ENCODE results near the gene NT5C.
A peak's percentile ranks its signal among the peaks of the same experiment; 100 is the strongest.

The NT5C gene

DNA sequence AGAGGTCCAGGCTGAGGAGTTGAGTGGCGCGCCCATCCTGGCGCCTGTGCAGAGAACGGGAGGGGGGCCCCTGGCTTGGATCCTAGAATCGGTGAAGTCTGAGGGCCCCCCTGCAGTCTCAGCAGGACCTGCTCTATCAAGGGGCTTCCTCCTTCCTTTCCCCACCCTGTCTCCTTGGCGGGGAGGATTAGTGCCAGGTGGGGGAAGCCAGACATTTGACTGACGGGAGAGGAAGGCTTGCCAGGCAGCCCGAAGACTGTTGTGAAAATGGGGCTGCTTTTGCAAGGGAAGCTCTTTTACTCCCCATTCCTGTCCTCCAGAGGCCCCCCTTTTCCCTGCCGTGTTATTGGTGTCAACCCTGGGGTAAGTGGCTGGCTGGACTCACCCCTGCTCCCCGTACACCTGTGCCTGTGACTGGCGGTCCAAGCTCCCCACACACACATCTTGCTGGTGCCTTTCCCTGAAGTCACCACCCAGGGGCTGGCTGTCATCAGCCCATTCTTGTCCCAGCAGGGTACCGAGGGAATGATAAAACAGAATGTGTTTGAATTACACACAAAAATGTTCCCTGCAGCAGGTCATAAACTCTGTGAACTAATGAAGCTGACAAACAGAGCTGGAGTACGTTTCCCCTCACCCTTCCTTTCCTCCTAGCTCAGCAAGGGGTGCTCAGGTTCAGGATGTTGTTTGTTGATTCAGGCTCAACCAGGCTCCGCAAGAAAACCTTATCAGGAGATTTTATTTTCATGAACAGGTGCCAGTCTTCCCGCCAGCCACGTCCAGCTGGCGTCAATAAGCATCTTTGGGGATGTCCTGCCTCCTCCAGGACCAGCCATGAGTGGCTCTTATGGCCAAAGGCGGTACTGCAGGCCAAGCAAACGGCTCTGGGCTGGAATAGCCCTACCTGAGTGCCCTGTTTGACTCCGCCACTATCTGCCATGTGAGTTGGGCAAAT is 26.1 kb downstream of the NT5C start:
- peaks cover 21% of the 10 kb centered on the region in 2 experiments for H3K36me3 ChIP-seq (ENCODE audit: control insufficient read depth in 1 of 2, insufficient read depth in 2 of 2, low read length in 2 of 2)
- H3K18ac ChIP-seq (ENCODE audit: low read length): no peak overlapping the region
- H3K4me2 ChIP-seq (ENCODE audit: low read length): no peak overlapping the region
- no peak overlapping the region for H3K23ac ChIP-seq (ENCODE audit: low read length)
- H3K9me3 ChIP-seq (ENCODE audit: insufficient read depth, low read depth, low read length): peaks cover 1% of the 10 kb centered on the region
- no peak overlapping the region for H2BK12ac ChIP-seq (ENCODE audit: low read length)
- H2BK5ac ChIP-seq (ENCODE audit: low read depth, low read length, poor library complexity): no peak overlapping the region
- no peak overlapping the region for H2AK5ac ChIP-seq (ENCODE audit: low read length)
- no peak overlapping the region for H3K27ac ChIP-seq (ENCODE audit: low read depth, low read length)
- peaks cover 2% of the 10 kb centered on the region for H3K79me2 ChIP-seq (ENCODE audit: control insufficient read depth, insufficient read depth, low read length, poor library complexity)
- no peak overlapping the region for H4K91ac ChIP-seq (ENCODE audit: low read depth, low read length)
- H3K9ac ChIP-seq (ENCODE audit: low read length): no peak overlapping the region
- H2AFZ ChIP-seq (ENCODE audit: insufficient read depth, low read length, poor library complexity): no peak overlapping the region
- DNase-seq: peak; percentile 43 to 79
- H4K8ac ChIP-seq (ENCODE audit: low read depth, low read length): no peak overlapping the region
- peaks cover 7 to 8% of the 10 kb centered on the region in 2 experiments for H3K4me1 ChIP-seq (ENCODE audit: control insufficient read depth in 1 of 2, insufficient read depth in 2 of 2, low read length in 2 of 2)
- H3K4ac ChIP-seq (ENCODE audit: low read depth, low read length): no peak overlapping the region
- no peak overlapping the region for H2BK120ac ChIP-seq (ENCODE audit: insufficient read depth, low read length, poor library complexity)
- WGBS (ENCODE audit: extremely low coverage, insufficient coverage, insufficient read length): no CpG with 5 or more reads among the region's 20 CpGs
- H3K14ac ChIP-seq (ENCODE audit: low read length): no peak overlapping the region
- no peaks in the 10 kb centered on the region for H3K27me3 ChIP-seq (ENCODE audit: insufficient read depth, low read length)
- H4K12ac ChIP-seq (ENCODE audit: low read depth, low read length): no peak overlapping the region
- H3K4me3 ChIP-seq (ENCODE audit: low read depth, low read length): no peak overlapping the region
- H3K79me1 ChIP-seq (ENCODE audit: low read length): peaks cover 6% of the 10 kb centered on the region

DNA sequence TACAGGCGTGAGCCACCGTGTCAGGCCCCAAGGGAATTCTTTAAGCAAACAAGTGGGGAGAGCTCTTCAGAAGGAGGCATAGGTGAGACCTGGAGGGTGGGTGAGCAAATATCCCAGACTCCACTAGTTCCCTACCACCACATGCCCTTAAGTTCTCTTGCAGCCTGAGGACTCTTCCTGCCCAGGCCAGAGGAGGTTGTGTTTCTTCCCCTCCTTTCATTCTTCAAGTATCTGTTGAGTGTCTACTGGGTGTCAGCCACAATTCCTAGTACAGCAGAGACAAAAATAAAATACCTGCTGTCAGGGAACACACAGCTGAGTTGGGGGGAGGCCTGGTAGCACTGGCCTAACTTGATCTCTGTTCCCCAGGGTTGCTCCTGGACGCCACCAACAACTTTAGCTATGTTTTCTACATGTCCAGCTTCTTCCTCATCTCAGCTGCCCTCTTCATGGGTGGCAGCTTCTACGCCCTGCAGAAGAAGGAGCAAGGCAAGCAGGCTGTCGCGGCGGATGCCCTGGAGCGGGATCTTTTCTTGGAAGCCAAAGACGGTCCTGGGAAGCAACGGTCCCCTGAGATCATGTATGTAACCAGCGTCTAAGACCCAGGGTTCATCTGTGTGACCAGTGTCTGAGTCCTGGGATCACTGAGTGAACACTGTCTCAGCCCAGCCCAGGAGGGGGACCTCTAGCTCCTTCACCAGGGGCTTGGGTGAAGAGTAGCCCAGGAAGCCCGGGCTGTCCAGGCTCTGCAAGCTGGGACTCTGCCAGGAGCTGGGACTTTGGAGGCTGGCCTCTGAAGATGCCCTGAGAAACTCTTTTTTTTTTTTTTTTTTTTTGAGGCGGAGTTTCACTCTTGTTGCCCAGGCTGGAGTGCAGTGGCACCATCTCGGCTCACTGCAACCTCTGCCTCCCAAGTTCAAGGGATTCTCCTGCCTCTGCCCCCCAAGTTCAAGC is 27.7 kb downstream of the NT5C start:
- Histone ChIP-seq H2BK12ac (ENCODE audit: low read length) (no peak overlapping the region), H3K79me2 (ENCODE audit: control insufficient read depth, insufficient read depth, low read length, poor library complexity) (no peaks in the 10 kb centered on the region), H3K4me1 (ENCODE audit: control insufficient read depth in 1 of 2, insufficient read depth in 2 of 2, low read length in 2 of 2) (peaks cover under 1% of the 10 kb centered on the region in 2 experiments), H3K4me2 (ENCODE audit: low read length) (no peak overlapping the region), H3K18ac (ENCODE audit: low read length) (no peak overlapping the region), H4K91ac (ENCODE audit: low read depth, low read length) (no peak overlapping the region), H2AK5ac (ENCODE audit: low read length) (no peak overlapping the region), H3K9me3 (ENCODE audit: insufficient read depth, low read depth, low read length) (peaks cover 3% of the 10 kb centered on the region), H2AFZ (ENCODE audit: insufficient read depth, low read length, poor library complexity) (no peak overlapping the region), H3K27ac (ENCODE audit: low read depth, low read length) (no peak overlapping the region), H3K79me1 (ENCODE audit: low read length) (no peaks in the 10 kb centered on the region), H3K9ac (ENCODE audit: low read length) (no peak overlapping the region), H4K8ac (ENCODE audit: low read depth, low read length) (no peak overlapping the region), H3K36me3 (ENCODE audit: control insufficient read depth in 1 of 2, insufficient read depth in 2 of 2, low read length in 2 of 2) (peaks cover 30% of the 10 kb centered on the region in 2 experiments), H3K4me3 (ENCODE audit: low read depth, low read length) (no peak overlapping the region), H4K12ac (ENCODE audit: low read depth, low read length) (no peak overlapping the region), H3K23ac (ENCODE audit: low read length) (no peak overlapping the region), H3K27me3 (ENCODE audit: insufficient read depth, low read length) (no peaks in the 10 kb centered on the region), H2BK5ac (ENCODE audit: low read depth, low read length, poor library complexity) (no peak overlapping the region), H3K14ac (ENCODE audit: low read length) (no peak overlapping the region), H3K4ac (ENCODE audit: low read depth, low read length) (no peak overlapping the region), H2BK120ac (ENCODE audit: insufficient read depth, low read length, poor library complexity) (no peak overlapping the region)
- WGBS (ENCODE audit: extremely low coverage, insufficient coverage, insufficient read length): no CpG with 5 or more reads among the region's 14 CpGs
- DNase-seq: no peak

DNA sequence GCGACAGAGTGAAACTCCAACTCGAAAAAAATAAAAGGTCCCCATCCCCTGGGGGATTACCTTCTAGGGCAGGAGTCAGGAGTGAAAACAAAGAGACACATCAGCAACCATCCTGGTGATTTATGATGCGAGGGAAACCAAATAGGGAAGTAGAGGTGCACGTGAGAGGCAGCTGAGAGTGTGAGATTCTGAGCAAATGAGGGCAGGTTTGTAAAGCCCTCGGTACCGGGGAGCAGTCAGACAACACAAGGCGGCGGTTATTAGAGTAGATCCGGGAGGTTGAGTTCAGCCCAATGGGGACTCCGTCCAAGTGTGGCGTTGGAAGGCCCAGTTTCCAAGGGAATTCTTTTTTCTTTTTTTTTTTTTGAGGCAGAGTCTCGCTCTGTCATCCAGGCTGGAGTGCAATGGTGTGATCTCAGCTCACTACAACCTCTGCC is 29.1 kb downstream of the NT5C start:
- Histone ChIP-seq H3K4ac (ENCODE audit: low read depth, low read length) (no peak overlapping the region), H4K8ac (ENCODE audit: low read depth, low read length) (no peak overlapping the region), H2BK120ac (ENCODE audit: insufficient read depth, low read length, poor library complexity) (no peak overlapping the region), H3K9ac (ENCODE audit: low read length) (no peak overlapping the region), H3K9me3 (ENCODE audit: insufficient read depth, low read depth, low read length) (peaks cover 5% of the 10 kb centered on the region), H3K4me2 (ENCODE audit: low read length) (no peak overlapping the region), H2AFZ (ENCODE audit: insufficient read depth, low read length, poor library complexity) (no peak overlapping the region), H4K12ac (ENCODE audit: low read depth, low read length) (no peak overlapping the region), H3K36me3 (ENCODE audit: control insufficient read depth in 1 of 2, insufficient read depth in 2 of 2, low read length in 2 of 2) (peaks cover 35 to 39% of the 10 kb centered on the region in 2 experiments), H2AK5ac (ENCODE audit: low read length) (no peak overlapping the region), H3K18ac (ENCODE audit: low read length) (no peak overlapping the region), H3K79me2 (ENCODE audit: control insufficient read depth, insufficient read depth, low read length, poor library complexity) (no peaks in the 10 kb centered on the region), H3K27ac (ENCODE audit: low read depth, low read length) (no peak overlapping the region), H3K14ac (ENCODE audit: low read length) (no peak overlapping the region), H3K79me1 (ENCODE audit: low read length) (no peaks in the 10 kb centered on the region), H4K91ac (ENCODE audit: low read depth, low read length) (no peak overlapping the region), H3K4me1 (ENCODE audit: control insufficient read depth in 1 of 2, insufficient read depth in 2 of 2, low read length in 2 of 2) (no peaks in the 10 kb centered on the region), H3K27me3 (ENCODE audit: insufficient read depth, low read length) (no peaks in the 10 kb centered on the region), H2BK12ac (ENCODE audit: low read length) (no peak overlapping the region), H2BK5ac (ENCODE audit: low read depth, low read length, poor library complexity) (no peak overlapping the region), H3K23ac (ENCODE audit: low read length) (no peak overlapping the region), H3K4me3 (ENCODE audit: low read depth, low read length) (no peak overlapping the region)
- no peak for DNase-seq
- WGBS (ENCODE audit: extremely low coverage, insufficient coverage, insufficient read length): no CpG with 5 or more reads among the region's 12 CpGs

GRCh38 chr17:75099881-75100595 is 31.5 kb downstream of the NT5C start:
- Histone ChIP-seq H3K4me3 (ENCODE audit: low read depth, low read length) (no peak overlapping the region), H2BK120ac (ENCODE audit: insufficient read depth, low read length, poor library complexity) (no peak overlapping the region), H3K4ac (ENCODE audit: low read depth, low read length) (no peak overlapping the region), H4K12ac (ENCODE audit: low read depth, low read length) (no peak overlapping the region), H3K18ac (ENCODE audit: low read length) (no peak overlapping the region), H3K4me2 (ENCODE audit: low read length) (no peak overlapping the region), H3K79me2 (ENCODE audit: control insufficient read depth, insufficient read depth, low read length, poor library complexity) (no peaks in the 10 kb centered on the region), H3K36me3 (ENCODE audit: control insufficient read depth in 1 of 2, insufficient read depth in 2 of 2, low read length in 2 of 2) (peaks cover 30 to 32% of the 10 kb centered on the region in 2 experiments), H3K9me3 (ENCODE audit: insufficient read depth, low read depth, low read length) (peaks cover 5% of the 10 kb centered on the region), H4K8ac (ENCODE audit: low read depth, low read length) (no peak overlapping the region), H3K27me3 (ENCODE audit: insufficient read depth, low read length) (no peaks in the 10 kb centered on the region), H2BK12ac (ENCODE audit: low read length) (no peak overlapping the region), H2BK5ac (ENCODE audit: low read depth, low read length, poor library complexity) (no peak overlapping the region), H2AFZ (ENCODE audit: insufficient read depth, low read length, poor library complexity) (no peak overlapping the region), H3K23ac (ENCODE audit: low read length) (no peak overlapping the region), H3K9ac (ENCODE audit: low read length) (no peak overlapping the region), H3K79me1 (ENCODE audit: low read length) (peaks cover 3% of the 10 kb centered on the region), H3K14ac (ENCODE audit: low read length) (no peak overlapping the region), H4K91ac (ENCODE audit: low read depth, low read length) (no peak overlapping the region), H3K27ac (ENCODE audit: low read depth, low read length) (no peak overlapping the region), H2AK5ac (ENCODE audit: low read length) (no peak overlapping the region), H3K4me1 (ENCODE audit: control insufficient read depth in 1 of 2, insufficient read depth in 2 of 2, low read length in 2 of 2) (peaks cover 2 to 3% of the 10 kb centered on the region in 2 experiments)
- DNase-seq: no peak
- no CpG with 5 or more reads among the region's 31 CpGs for WGBS (ENCODE audit: extremely low coverage, insufficient coverage, insufficient read length)
